Tibial artery (tissue), 4 donors: Measurements from ENCODE around the gene RIMS1.

Experiments used
- DNase-seq, 2 donors: peaks; one replicate each; pipeline ENCODE4 v3.0.0-alpha.2; 2019
- H3K27ac ChIP-seq, 2 donors: fragments of 200-600 bp; sonication (generic) in 1 of 2; 1 replicate in 1 of 2; 2 replicates in 1 of 2; pipeline ENCODE4 v1.5.1; 2018 to 2019; ENCODE audit warnings: mild to moderate bottlenecking in 1 of 2
- H3K27me3 ChIP-seq, 2 donors: fragments of 200-600 bp; sonication (generic) in 1 of 2; one replicate each; pipeline versions ENCODE4 v1.5.1 to v1.6.0; 2016 to 2019
- H3K36me3 ChIP-seq, 3 donors: fragments of 200-600 bp; sonication (generic) in 2 of 3; one replicate each; pipeline ENCODE4 v1.5.1; 2016 to 2019; ENCODE audit warnings: mild to moderate bottlenecking in 2 of 3
- H3K4me1 ChIP-seq, 4 donors: fragments of 200-600 bp; sonication (generic) in 2 of 4; 1 replicate in 3 of 4; 2 replicates in 1 of 4; pipeline ENCODE4 v1.5.1; 2016 to 2019
- H3K4me3 ChIP-seq, 2 donors: fragments of 200-600 bp; sonication (generic) in 1 of 2; 1 replicate in 1 of 2; 2 replicates in 1 of 2; pipeline ENCODE4 v1.5.1; 2018 to 2019; ENCODE audit warnings: mild to moderate bottlenecking in 2 of 2
- H3K9me3 ChIP-seq, 3 donors: fragments of 200-600 bp; sonication (generic) in 1 of 3; one replicate each; pipeline ENCODE4 v1.5.1; 2016 to 2019
- CTCF ChIP-seq, 2 experiments: fragments of 200-600 bp in 1 of 2; fragments of 450-650 bp in 1 of 2; IDR thresholded peaks; one replicate each; pipeline ENCODE4 v1.5.1; 2017 to 2019; ENCODE audit warnings: antibody characterized with exemption in 2 of 2, mild to moderate bottlenecking in 1 of 2, moderate library complexity in 1 of 2
- intact Hi-C: fragments of 100-400 bp; cut with DNase I; formaldehyde crosslinking; loops from one replicate; pipeline ENCODE4 v1.15.0; 2023; ENCODE audit warnings: low total_unique reads

The RIMS1 gene

GRCh38 chr6:72374857-72375256 lies 488.5 kb downstream of the RIMS1 start:
- Histone ChIP-seq H3K4me3 (no peak overlapping the region), H3K9me3 (no peaks in the 10 kb centered on the region), H3K27ac (no peak overlapping the region), H3K4me1 (no peaks in the 10 kb centered on the region), H3K27me3 (no peaks in the 10 kb centered on the region), H3K36me3 (no peaks in the 10 kb centered on the region)
- DNase-seq, result no peak
- TF ChIP-seq CTCF (IDR thresholded peaks at IDR 0.05), result no peak
- intact Hi-C loops, result no loop called here

GRCh38 chr6:72376736-72377135 lies 490.4 kb downstream of the RIMS1 start:
- DNase-seq, result no peak
- intact Hi-C loops, result no loop called here

GRCh38 chr6:72381076-72381475 lies 494.7 kb downstream of the RIMS1 start:
- Histone ChIP-seq H3K9me3 (no peaks in the 10 kb centered on the region), H3K27ac (no peak overlapping the region), H3K4me1 (no peaks in the 10 kb centered on the region), H3K4me3 (no peak overlapping the region), H3K27me3 (no peaks in the 10 kb centered on the region), H3K36me3 (no peaks in the 10 kb centered on the region)
- DNase-seq, result no peak
- TF ChIP-seq CTCF (IDR thresholded peaks at IDR 0.05), result no peak
- intact Hi-C loops, result no loop called here

More at GRCh38 chr6:72376736-72377135, 490.4 kb downstream of the RIMS1 start:
- Histone ChIP-seq H3K27me3 (no peaks in the 10 kb centered on the region), H3K9me3 (no peaks in the 10 kb centered on the region), H3K27ac (no peak overlapping the region), H3K4me1 (no peaks in the 10 kb centered on the region), H3K36me3 (no peaks in the 10 kb centered on the region), H3K4me3 (no peak overlapping the region)
- no peak for TF ChIP-seq CTCF (IDR thresholded peaks at IDR 0.05)

- intact Hi-C loops, result no loop called here
- H3K9me3 ChIP-seq, result no peaks in the 10 kb centered on the region
- no peak overlapping the region for H3K4me3 ChIP-seq
- H3K27ac ChIP-seq, result no peak overlapping the region
- no peaks in the 10 kb centered on the region for H3K27me3 ChIP-seq
- H3K4me1 ChIP-seq, result no peaks in the 10 kb centered on the region
- DNase-seq, result no peak
- H3K36me3 ChIP-seq, result no peaks in the 10 kb centered on the region
- no peak for TF ChIP-seq CTCF (IDR thresholded peaks at IDR 0.05)
Measured at GRCh38 chr6:72382602-72383529, 496.5 kb downstream of the RIMS1 start.

GRCh38 chr6:72386324-72386723 lies 500.0 kb downstream of the RIMS1 start:
- Histone ChIP-seq H3K27ac (no peak overlapping the region), H3K36me3 (no peaks in the 10 kb centered on the region), H3K27me3 (no peaks in the 10 kb centered on the region), H3K4me1 (no peaks in the 10 kb centered on the region), H3K4me3 (no peak overlapping the region), H3K9me3 (no peaks in the 10 kb centered on the region)
- no peak for TF ChIP-seq CTCF (IDR thresholded peaks at IDR 0.05)
- DNase-seq, result no peak
- intact Hi-C loops, result no loop called here
